GM12878 (cell line): Measurements from ENCODE around the gene PIP5K1A. TPM values are rescaled to one million over a fixed set of nuclear protein-coding genes. Genes with fewer than 3 reads are reported as not detected.

Source experiments
- CEBPB ChIP-seq, 2 experiments: fragments of 150-350 bp in 1 of 2; IDR thresholded peaks; 2 replicates each; pipeline ENCODE4 v1.6.1; 2012 to 2014; ENCODE audit warnings: low read depth in 2 of 2, low read length in 2 of 2, borderline replicate concordance in 1 of 2, inconsistent platforms in 1 of 2
- CHD4 ChIP-seq: fragments of 200-600 bp; sonication (generic); IDR thresholded peaks from 2 replicates; pipeline ENCODE4 v1.6.1; 2016; ENCODE audit warnings: mild to moderate bottlenecking
- HDAC6 ChIP-seq: fragments of 200-600 bp; sonication (generic); IDR thresholded peaks from one replicate; pipeline ENCODE4 v1.8.0; 2017; ENCODE audit warnings: antibody characterized with exemption; ENCODE audit not compliant: unreplicated experiment
- KDM1A ChIP-seq: fragments of 200-600 bp; sonication (generic); IDR thresholded peaks from 2 replicates; pipeline ENCODE4 v1.6.1; 2016; ENCODE audit warnings: borderline replicate concordance
- LARP7 ChIP-seq: fragments of 450-650 bp; IDR thresholded peaks from 2 replicates; pipeline ENCODE4 v1.6.1; 2017; ENCODE audit warnings: mild to moderate bottlenecking
- NFYB ChIP-seq: IDR thresholded peaks from 2 replicates; pipeline ENCODE4 v1.6.1; 2011; ENCODE audit warnings: low read depth, mild to moderate bottlenecking, low read length, improper control_type of control experiment, moderate library complexity; ENCODE audit not compliant: insufficient read depth
- PAX5 ChIP-seq: IDR thresholded peaks from 2 replicates; pipeline ENCODE4 v1.6.1; 2011; ENCODE audit warnings: low read depth, low read length, borderline replicate concordance
- SMARCA5 ChIP-seq: fragments of 450-650 bp; IDR thresholded peaks from 2 replicates; pipeline ENCODE4 v1.6.1; 2017; ENCODE audit warnings: mild to moderate bottlenecking
- SP1 ChIP-seq: IDR thresholded peaks from one replicate; pipeline ENCODE4 v1.6.1; 2011; ENCODE audit warnings: low read depth, low read length
- SREBF2 ChIP-seq: IDR thresholded peaks from 2 replicates; pipeline ENCODE4 v1.6.1; 2012; ENCODE audit warnings: mild to moderate bottlenecking, low read length
- SRF ChIP-seq, 2 experiments: IDR thresholded peaks; 2 replicates each; pipeline ENCODE4 v1.6.1; 2011; ENCODE audit warnings: low read depth in 2 of 2, low read length in 2 of 2, mild to moderate bottlenecking in 1 of 2, moderate library complexity in 1 of 2
- TBL1XR1 ChIP-seq: IDR thresholded peaks from 2 replicates; pipeline ENCODE4 v1.6.1; 2012; ENCODE audit warnings: low read depth, low read length, improper control_type of control experiment
- TCF7 ChIP-seq: IDR thresholded peaks from 2 replicates; pipeline ENCODE4 v1.6.1; 2014; ENCODE audit warnings: antibody characterized with exemption, borderline replicate concordance
- WRNIP1 ChIP-seq: IDR thresholded peaks from 2 replicates; pipeline ENCODE4 v1.6.1; 2011; ENCODE audit warnings: low read depth, low read length, improper control_type of control experiment, borderline replicate concordance
- ZNF24 ChIP-seq: fragments of 450-650 bp; IDR thresholded peaks from 2 replicates; pipeline ENCODE4 v1.6.1; 2017; ENCODE audit warnings: antibody characterized with exemption, mild to moderate bottlenecking
- polyA plus RNA-seq, 11 experiments: library from polyadenylated mRNA; depleted of rRNA in 4 of 11; unstranded in 6 of 11; stranded (reverse) in 5 of 11; fragments of >200 nt; fragmentation: Nextera tagmentation in 4 of 11; fragmentation: Illumina TruSeq in 1 of 11; extraction: Ambion mirVana in 4 of 11; extraction: Trizol in 1 of 11; gene quantifications; 1 replicate in 1 of 11; 2 replicates in 10 of 11; pipeline versions ENCODE4 v1.2.1 to v1.2.3, GENCODE V29; 2011 to 2016; ENCODE audit warnings: inconsistent platforms in 2 of 11, missing spikeins in 2 of 11, low read depth in 1 of 11
- total RNA-seq, 4 experiments: library from RNA; depleted of rRNA in 3 of 4; stranded (reverse); fragments of >200 nt in 3 of 4; fragmentation: Illumina TruSeq in 1 of 4; extraction: Trizol in 1 of 4; gene quantifications; 2 replicates each; pipeline versions ENCODE4 v1.2.1 to v1.2.3, GENCODE V29; 2013 to 2021
- TF ChIP-seq, protein P1 (sequence below): fragments of 450-650 bp; IDR thresholded peaks from 2 replicates; pipeline ENCODE4 v1.6.1; 2017; ENCODE audit warnings: mild to moderate bottlenecking, moderate library complexity
- TF ChIP-seq, protein P2 (sequence below): fragments of 150-350 bp; IDR thresholded peaks from 2 replicates; pipeline ENCODE4 v1.6.1; 2016; ENCODE audit warnings: low read depth, low read length
- TF ChIP-seq, protein P3 (sequence below): IDR thresholded peaks from 2 replicates; pipeline ENCODE4 v1.6.1; 2011; ENCODE audit warnings: mild to moderate bottlenecking, low read depth, low read length, moderate library complexity; ENCODE audit not compliant: insufficient replicate concordance
- TF ChIP-seq, protein P4 (sequence below): IDR thresholded peaks from 2 replicates; pipeline ENCODE4 v1.6.1; 2012; ENCODE audit warnings: low read depth, low read length, improper control_type of control experiment
- TF ChIP-seq, protein P5 (sequence below), 3 experiments: IDR thresholded peaks in 2 of 3; conservative IDR thresholded peaks in 1 of 3; 2 replicates each; pipeline ENCODE4 v1.5.1; 2011; ENCODE audit warnings: low read depth in 3 of 3, low read length in 3 of 3, mild to moderate bottlenecking in 3 of 3, control low read depth in 2 of 3, moderate library complexity in 2 of 3, inconsistent platforms in 1 of 3, mixed read lengths in 1 of 3; ENCODE audit not compliant: control insufficient read depth in 2 of 3, insufficient read depth in 1 of 3; ENCODE audit errors: extremely low read depth in 1 of 3

The PIP5K1A gene
- total and polyA plus RNA-seq, 10 of the 15 experiments (the other 5 are each of a cell fraction or from before 2014, with no cell fraction given) = 4.5 to 114 (median 51.5) TPM

DNA sequence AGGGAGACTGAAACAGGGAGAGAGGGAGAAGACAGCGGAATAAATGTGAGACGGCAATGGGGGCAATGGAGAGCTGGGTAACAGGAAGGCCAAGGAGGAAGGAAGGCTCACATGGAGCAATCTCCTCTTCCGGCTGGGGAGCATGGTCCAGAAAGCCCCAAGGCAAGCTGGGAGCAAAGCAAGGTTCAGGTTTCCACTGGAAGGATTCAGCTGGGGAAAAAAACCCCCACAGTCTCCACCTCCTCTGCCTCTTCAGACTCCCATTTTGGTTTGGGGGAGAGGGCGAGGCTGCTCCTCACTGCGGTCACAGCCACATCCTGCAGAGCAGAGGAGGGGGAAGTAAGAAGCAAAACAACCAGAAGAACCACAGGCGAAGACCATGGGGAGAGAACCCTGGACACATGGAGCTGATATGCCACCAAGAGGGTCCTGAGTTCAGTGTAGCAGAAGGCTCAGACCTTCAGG is 41.3 kb upstream of the PIP5K1A start (continued):
- TF ChIP-seq, protein P1, sequence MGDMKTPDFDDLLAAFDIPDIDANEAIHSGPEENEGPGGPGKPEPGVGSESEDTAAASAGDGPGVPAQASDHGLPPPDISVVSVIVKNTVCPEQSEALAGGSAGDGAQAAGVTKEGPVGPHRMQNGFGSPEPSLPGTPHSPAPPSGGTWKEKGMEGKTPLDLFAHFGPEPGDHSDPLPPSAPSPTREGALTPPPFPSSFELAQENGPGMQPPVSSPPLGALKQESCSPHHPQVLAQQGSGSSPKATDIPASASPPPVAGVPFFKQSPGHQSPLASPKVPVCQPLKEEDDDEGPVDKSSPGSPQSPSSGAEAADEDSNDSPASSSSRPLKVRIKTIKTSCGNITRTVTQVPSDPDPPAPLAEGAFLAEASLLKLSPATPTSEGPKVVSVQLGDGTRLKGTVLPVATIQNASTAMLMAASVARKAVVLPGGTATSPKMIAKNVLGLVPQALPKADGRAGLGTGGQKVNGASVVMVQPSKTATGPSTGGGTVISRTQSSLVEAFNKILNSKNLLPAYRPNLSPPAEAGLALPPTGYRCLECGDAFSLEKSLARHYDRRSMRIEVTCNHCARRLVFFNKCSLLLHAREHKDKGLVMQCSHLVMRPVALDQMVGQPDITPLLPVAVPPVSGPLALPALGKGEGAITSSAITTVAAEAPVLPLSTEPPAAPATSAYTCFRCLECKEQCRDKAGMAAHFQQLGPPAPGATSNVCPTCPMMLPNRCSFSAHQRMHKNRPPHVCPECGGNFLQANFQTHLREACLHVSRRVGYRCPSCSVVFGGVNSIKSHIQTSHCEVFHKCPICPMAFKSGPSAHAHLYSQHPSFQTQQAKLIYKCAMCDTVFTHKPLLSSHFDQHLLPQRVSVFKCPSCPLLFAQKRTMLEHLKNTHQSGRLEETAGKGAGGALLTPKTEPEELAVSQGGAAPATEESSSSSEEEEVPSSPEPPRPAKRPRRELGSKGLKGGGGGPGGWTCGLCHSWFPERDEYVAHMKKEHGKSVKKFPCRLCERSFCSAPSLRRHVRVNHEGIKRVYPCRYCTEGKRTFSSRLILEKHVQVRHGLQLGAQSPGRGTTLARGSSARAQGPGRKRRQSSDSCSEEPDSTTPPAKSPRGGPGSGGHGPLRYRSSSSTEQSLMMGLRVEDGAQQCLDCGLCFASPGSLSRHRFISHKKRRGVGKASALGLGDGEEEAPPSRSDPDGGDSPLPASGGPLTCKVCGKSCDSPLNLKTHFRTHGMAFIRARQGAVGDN = peak; percentile 63
- TF ChIP-seq LARP7 = peak; percentile 49; the same call in 1 of the 2 replicates
- no peak for TF ChIP-seq ZNF24
- peak; percentile 3 for TF ChIP-seq SP1
- TF ChIP-seq SMARCA5 = no peak
- no peak for TF ChIP-seq KDM1A
- no peak for TF ChIP-seq WRNIP1
- no peak for TF ChIP-seq TCF7
- TF ChIP-seq, protein P2, sequence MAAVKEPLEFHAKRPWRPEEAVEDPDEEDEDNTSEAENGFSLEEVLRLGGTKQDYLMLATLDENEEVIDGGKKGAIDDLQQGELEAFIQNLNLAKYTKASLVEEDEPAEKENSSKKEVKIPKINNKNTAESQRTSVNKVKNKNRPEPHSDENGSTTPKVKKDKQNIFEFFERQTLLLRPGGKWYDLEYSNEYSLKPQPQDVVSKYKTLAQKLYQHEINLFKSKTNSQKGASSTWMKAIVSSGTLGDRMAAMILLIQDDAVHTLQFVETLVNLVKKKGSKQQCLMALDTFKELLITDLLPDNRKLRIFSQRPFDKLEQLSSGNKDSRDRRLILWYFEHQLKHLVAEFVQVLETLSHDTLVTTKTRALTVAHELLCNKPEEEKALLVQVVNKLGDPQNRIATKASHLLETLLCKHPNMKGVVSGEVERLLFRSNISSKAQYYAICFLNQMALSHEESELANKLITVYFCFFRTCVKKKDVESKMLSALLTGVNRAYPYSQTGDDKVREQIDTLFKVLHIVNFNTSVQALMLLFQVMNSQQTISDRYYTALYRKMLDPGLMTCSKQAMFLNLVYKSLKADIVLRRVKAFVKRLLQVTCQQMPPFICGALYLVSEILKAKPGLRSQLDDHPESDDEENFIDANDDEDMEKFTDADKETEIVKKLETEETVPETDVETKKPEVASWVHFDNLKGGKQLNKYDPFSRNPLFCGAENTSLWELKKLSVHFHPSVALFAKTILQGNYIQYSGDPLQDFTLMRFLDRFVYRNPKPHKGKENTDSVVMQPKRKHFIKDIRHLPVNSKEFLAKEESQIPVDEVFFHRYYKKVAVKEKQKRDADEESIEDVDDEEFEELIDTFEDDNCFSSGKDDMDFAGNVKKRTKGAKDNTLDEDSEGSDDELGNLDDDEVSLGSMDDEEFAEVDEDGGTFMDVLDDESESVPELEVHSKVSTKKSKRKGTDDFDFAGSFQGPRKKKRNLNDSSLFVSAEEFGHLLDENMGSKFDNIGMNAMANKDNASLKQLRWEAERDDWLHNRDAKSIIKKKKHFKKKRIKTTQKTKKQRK = no peak
- TF ChIP-seq, protein P3, sequence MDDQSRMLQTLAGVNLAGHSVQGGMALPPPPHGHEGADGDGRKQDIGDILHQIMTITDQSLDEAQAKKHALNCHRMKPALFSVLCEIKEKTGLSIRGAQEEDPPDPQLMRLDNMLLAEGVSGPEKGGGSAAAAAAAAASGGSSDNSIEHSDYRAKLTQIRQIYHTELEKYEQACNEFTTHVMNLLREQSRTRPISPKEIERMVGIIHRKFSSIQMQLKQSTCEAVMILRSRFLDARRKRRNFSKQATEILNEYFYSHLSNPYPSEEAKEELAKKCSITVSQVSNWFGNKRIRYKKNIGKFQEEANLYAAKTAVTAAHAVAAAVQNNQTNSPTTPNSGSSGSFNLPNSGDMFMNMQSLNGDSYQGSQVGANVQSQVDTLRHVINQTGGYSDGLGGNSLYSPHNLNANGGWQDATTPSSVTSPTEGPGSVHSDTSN = no peak
- TF ChIP-seq SRF (IDR thresholded peaks at IDR 0.05; ENCODE audit: low read depth in 2 of 2, low read length in 2 of 2) = no peak
- no peak for TF ChIP-seq SREBF2
- no peak for TF ChIP-seq CEBPB (IDR thresholded peaks at IDR 0.05; ENCODE audit: borderline replicate concordance in 1 of 2, low read depth in 2 of 2, low read length in 2 of 2)
- no peak for TF ChIP-seq PAX5
- TF ChIP-seq NFYB = no peak
- TF ChIP-seq, protein P4, sequence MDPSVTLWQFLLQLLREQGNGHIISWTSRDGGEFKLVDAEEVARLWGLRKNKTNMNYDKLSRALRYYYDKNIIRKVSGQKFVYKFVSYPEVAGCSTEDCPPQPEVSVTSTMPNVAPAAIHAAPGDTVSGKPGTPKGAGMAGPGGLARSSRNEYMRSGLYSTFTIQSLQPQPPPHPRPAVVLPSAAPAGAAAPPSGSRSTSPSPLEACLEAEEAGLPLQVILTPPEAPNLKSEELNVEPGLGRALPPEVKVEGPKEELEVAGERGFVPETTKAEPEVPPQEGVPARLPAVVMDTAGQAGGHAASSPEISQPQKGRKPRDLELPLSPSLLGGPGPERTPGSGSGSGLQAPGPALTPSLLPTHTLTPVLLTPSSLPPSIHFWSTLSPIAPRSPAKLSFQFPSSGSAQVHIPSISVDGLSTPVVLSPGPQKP = no peak
- no peak for TF ChIP-seq CHD4
- no peak for TF ChIP-seq TBL1XR1
- TF ChIP-seq, protein P5, sequence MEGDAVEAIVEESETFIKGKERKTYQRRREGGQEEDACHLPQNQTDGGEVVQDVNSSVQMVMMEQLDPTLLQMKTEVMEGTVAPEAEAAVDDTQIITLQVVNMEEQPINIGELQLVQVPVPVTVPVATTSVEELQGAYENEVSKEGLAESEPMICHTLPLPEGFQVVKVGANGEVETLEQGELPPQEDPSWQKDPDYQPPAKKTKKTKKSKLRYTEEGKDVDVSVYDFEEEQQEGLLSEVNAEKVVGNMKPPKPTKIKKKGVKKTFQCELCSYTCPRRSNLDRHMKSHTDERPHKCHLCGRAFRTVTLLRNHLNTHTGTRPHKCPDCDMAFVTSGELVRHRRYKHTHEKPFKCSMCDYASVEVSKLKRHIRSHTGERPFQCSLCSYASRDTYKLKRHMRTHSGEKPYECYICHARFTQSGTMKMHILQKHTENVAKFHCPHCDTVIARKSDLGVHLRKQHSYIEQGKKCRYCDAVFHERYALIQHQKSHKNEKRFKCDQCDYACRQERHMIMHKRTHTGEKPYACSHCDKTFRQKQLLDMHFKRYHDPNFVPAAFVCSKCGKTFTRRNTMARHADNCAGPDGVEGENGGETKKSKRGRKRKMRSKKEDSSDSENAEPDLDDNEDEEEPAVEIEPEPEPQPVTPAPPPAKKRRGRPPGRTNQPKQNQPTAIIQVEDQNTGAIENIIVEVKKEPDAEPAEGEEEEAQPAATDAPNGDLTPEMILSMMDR (IDR thresholded peaks at IDR 0.05 in 2 of 3, conservative IDR thresholded peaks at IDR 0.05 in 1 of 3; ENCODE audit: control insufficient read depth in 2 of 3, extremely low read depth in 1 of 3, insufficient read depth in 1 of 3, low read depth in 3 of 3, low read length in 3 of 3) = no peak
- no peak for TF ChIP-seq HDAC6
